Cardiac septum (tissue), 1 donor: ENCODE measurements around the gene LMO1. TPM values are rescaled to one million over a fixed set of nuclear protein-coding genes. Genes with fewer than 3 reads are reported as not detected.

Source experiments
- DNase-seq: peaks from one replicate; pipeline ENCODE4 v3.0.0-alpha.2; 2020; ENCODE audit warnings: low spot score
- intact Hi-C: fragments of 100-400 bp; cut with DNase I; formaldehyde crosslinking; loops from one replicate; pipeline ENCODE4 v1.14.0; 2022
- total RNA-seq: library from RNA; stranded (reverse); fragmentation: NEBNext Ultra II Directional; extraction: Animal tissue kit (Norgen Biotek cat#: 25700); gene quantifications from one replicate; pipeline ENCODE4 v1.2.1, GENCODE V29; 2021
- donor health status: DM: no; HTN: no; CAD: no.

The LMO1 gene
- total RNA-seq, 1 donor from 2014 or later, result 0.46 TPM

- intact Hi-C loops, result no loop called here
- no peak for DNase-seq
Measured at GRCh38 chr11:8230921-8231847, 32.5 kb downstream of the LMO1 start.

- no peak for DNase-seq
- intact Hi-C loops, result no loop called here
Measured at GRCh38 chr11:8230178-8230859, 33.4 kb downstream of the LMO1 start.

GRCh38 chr11:8229299-8230177, 34.1 kb downstream of the LMO1 start:
- intact Hi-C loops, result loop anchor here (10.0 kb wide), 1 partner anchor 85 kb away; no protein-coding TSS in a partner anchor
- DNase-seq, result no peak

GRCh38 chr11:8228231-8228630, 35.4 kb downstream of the LMO1 start:
- no peak for DNase-seq

GRCh38 chr11:8227156-8228152, 36.2 kb downstream of the LMO1 start:
- intact Hi-C loops, result loop anchor here (10.0 kb wide), 1 partner anchor 87 kb away; no protein-coding TSS in a partner anchor
- DNase-seq, result no peak

More at GRCh38 chr11:8228231-8228630, 35.4 kb downstream of the LMO1 start:
- intact Hi-C loops, result loop anchor here (10.0 kb wide), 1 partner anchor 87 kb away; no protein-coding TSS in a partner anchor

GRCh38 chr11:8225589-8226036, 38.1 kb downstream of the LMO1 start:
- intact Hi-C loops, result loop anchor here (2.0 to 10.0 kb wide), 3 partner anchors 39 to 339 kb away; no protein-coding TSS in a partner anchor
- DNase-seq, result no peak

- intact Hi-C loops, result loop anchor here (2.0 to 10.0 kb wide), 3 partner anchors 40 to 340 kb away; no protein-coding TSS in a partner anchor
- no peak for DNase-seq
Measured at GRCh38 chr11:8224711-8225110, 39.0 kb downstream of the LMO1 start.

- intact Hi-C loops, result loop anchor here (2.0 to 10.0 kb wide), 3 partner anchors 41 to 341 kb away; no protein-coding TSS in a partner anchor
- DNase-seq, result no peak
Measured at GRCh38 chr11:8224161-8224591, 39.5 kb downstream of the LMO1 start.

- intact Hi-C loops, result loop anchor here (10.0 kb wide), 1 partner anchor 91 kb away; no protein-coding TSS in a partner anchor
- no peak for DNase-seq
Measured at GRCh38 chr11:8223513-8223900, 40.2 kb downstream of the LMO1 start.

GRCh38 chr11:8222820-8223512, 40.7 kb downstream of the LMO1 start:
- DNase-seq, result no peak
- intact Hi-C loops, result loop anchor here (10.0 kb wide), 1 partner anchor 92 kb away; no protein-coding TSS in a partner anchor

GRCh38 chr11:8221917-8222495, 41.7 kb downstream of the LMO1 start:
- DNase-seq, result no peak

GRCh38 chr11:8221046-8221723, 42.5 kb downstream of the LMO1 start:
- intact Hi-C loops, result loop anchor here (10.0 kb wide), 1 partner anchor 94 kb away; no protein-coding TSS in a partner anchor
- no peak for DNase-seq

More at GRCh38 chr11:8221917-8222495, 41.7 kb downstream of the LMO1 start:
- intact Hi-C loops, result loop anchor here (10.0 kb wide), 1 partner anchor 93 kb away; no protein-coding TSS in a partner anchor

- no peak for DNase-seq
- intact Hi-C loops, result loop anchor here (10.0 kb wide), 1 partner anchor 94 kb away; no protein-coding TSS in a partner anchor
Measured at GRCh38 chr11:8220261-8221045, 43.2 kb downstream of the LMO1 start.

- intact Hi-C loops, result loop anchor here (10.0 kb wide), 1 partner anchor 95 kb away; no protein-coding TSS in a partner anchor
- no peak for DNase-seq
Measured at GRCh38 chr11:8219257-8220021, 44.2 kb downstream of the LMO1 start.
